Measurements from ENCODE around the gene POLR2C. TPM values are rescaled to one million over a fixed set of nuclear protein-coding genes. Genes with fewer than 3 reads are reported as not detected.
A peak's percentile ranks its signal among the peaks of the same experiment; 100 is the strongest.

POLR2C gene
- total and polyA plus RNA-seq, 2 of the 13 experiments (the other 11 are each of a cell fraction or from before 2014, with no cell fraction given) = 104 to 216 TPM

- TF ChIP-seq ZBTB40 (IDR thresholded peaks at IDR 0.05) (no peak), ZBTB40 (CRISPR knock-in tag; IDR thresholded peaks at IDR 0.05) (no peak), ZNF576 (CRISPR knock-in tag; IDR thresholded peaks at IDR 0.05) (no peak), ATF7-NPFF (CRISPR knock-in tag; IDR thresholded peaks at IDR 0.05; ENCODE audit: low read depth) (no peak), WIZ (CRISPR knock-in tag; IDR thresholded peaks at IDR 0.05) (0 out of 2 replicates have a peak, but pooled peaks have one; percentile 12), TAF15 (IDR thresholded peaks at IDR 0.05; ENCODE audit: low read depth, low read length, poor library complexity, severe bottlenecking) (no peak), ZNF674 (CRISPR knock-in tag; IDR thresholded peaks at IDR 0.05; ENCODE audit: low read depth) (no peak), ZNF556 (CRISPR knock-in tag; IDR thresholded peaks at IDR 0.05; ENCODE audit: borderline replicate concordance) (0 out of 2 replicates have a peak, but pooled peaks have one; percentile 37), MTF2 (CRISPR knock-in tag; IDR thresholded peaks at IDR 0.05; ENCODE audit: borderline replicate concordance) (no peak), PATZ1 (CRISPR knock-in tag; IDR thresholded peaks at IDR 0.05) (no peak), HMGA1 (CRISPR knock-in tag; conservative IDR thresholded peaks at IDR 0.05) (no peak), PHF21A (CRISPR knock-in tag; IDR thresholded peaks at IDR 0.05) (no peak), ZNF20 (CRISPR knock-in tag; IDR thresholded peaks at IDR 0.05) (no peak), IKZF4 (CRISPR knock-in tag; IDR thresholded peaks at IDR 0.05; ENCODE audit: borderline replicate concordance, low read depth, not compliant biosample characterization) (no peak), ZNF496 (CRISPR knock-in tag; IDR thresholded peaks at IDR 0.05; ENCODE audit: insufficient replicate concordance) (no peak), NRL (CRISPR knock-in tag; IDR thresholded peaks at IDR 0.05; ENCODE audit: borderline replicate concordance) (no peak), ZNF44 (CRISPR knock-in tag; IDR thresholded peaks at IDR 0.05) (no peak)
These were observed 24.7 kb downstream of the POLR2C start (continued) for GRCh38 chr16:57486858-57487834.
